ENCODE data around the gene TMEM168.
"Not testable (repeated sequence)": the region's sequence is repeated elsewhere in the genome, so short reads cannot be mapped to it uniquely, and the experiment has no call there.

Gene TMEM168

DNA sequence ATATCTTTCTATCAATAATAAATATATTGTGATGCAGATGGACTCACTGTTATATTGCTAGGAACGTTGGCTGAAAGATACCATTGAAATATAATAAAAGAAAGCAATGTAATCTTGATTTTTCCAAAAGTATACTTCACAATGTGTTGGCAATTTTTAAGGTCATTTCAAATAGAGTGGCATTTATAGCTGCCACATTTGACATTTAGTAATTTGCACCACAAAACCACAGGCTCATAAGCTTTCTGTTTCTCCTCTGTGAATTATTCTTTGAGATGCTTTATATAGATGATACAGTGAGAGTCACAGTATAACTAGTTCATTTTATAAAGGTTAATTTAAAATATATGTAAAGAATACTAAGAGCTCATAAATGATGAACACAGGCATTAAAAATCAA lies 44.6 kb downstream of the TMEM168 start:
- TF ChIP-seq POLR2AphosphoS5 (IDR thresholded peaks at IDR 0.05; ENCODE audit: borderline replicate concordance, low read depth, low read length), result no peak
- no peak for TF ChIP-seq EZH2 (IDR thresholded peaks at IDR 0.05)
- TF ChIP-seq FOXP2 (optimal IDR thresholded peaks at IDR 0.05; ENCODE audit: control extremely low read depth, extremely low read length, insufficient read depth), result no peak
- Histone ChIP-seq H3K27ac (no peak overlapping the region), H3K9me3 (ENCODE audit: low read depth, low read length) (no peaks in the 10 kb centered on the region), H3K36me3 (ENCODE audit: insufficient read depth, low read length) (no peaks in the 10 kb centered on the region), H3K4me3 (no peak overlapping the region), H3K9ac (ENCODE audit: insufficient read length) (no peak overlapping the region)
- DNase-seq (ENCODE audit: low read depth, low spot score), result no peak

GRCh38 chr7:112744818-112745217 lies 45.4 kb downstream of the TMEM168 start:
- H3K9me3 ChIP-seq (ENCODE audit: low read depth, low read length), result no peaks in the 10 kb centered on the region
- no peak overlapping the region for H3K27ac ChIP-seq
- H3K4me3 ChIP-seq, result no peak overlapping the region
- H3K9ac ChIP-seq (ENCODE audit: insufficient read length), result no peak overlapping the region
- no peaks in the 10 kb centered on the region for H3K36me3 ChIP-seq (ENCODE audit: insufficient read depth, low read length)
- TF ChIP-seq POLR2AphosphoS5 (IDR thresholded peaks at IDR 0.05; ENCODE audit: borderline replicate concordance, low read depth, low read length) (no peak), EZH2 (IDR thresholded peaks at IDR 0.05) (no peak), FOXP2 (optimal IDR thresholded peaks at IDR 0.05; ENCODE audit: control extremely low read depth, extremely low read length, insufficient read depth) (no peak)
- DNase-seq (ENCODE audit: low read depth, low spot score), result no peak

- Histone ChIP-seq H3K36me3 (ENCODE audit: insufficient read depth, low read length) (no peaks in the 10 kb centered on the region), H3K9me3 (ENCODE audit: low read depth, low read length) (no peaks in the 10 kb centered on the region), H3K4me3 (no peak overlapping the region), H3K27ac (no peak overlapping the region), H3K9ac (ENCODE audit: insufficient read length) (no peak overlapping the region)
- TF ChIP-seq EZH2 (IDR thresholded peaks at IDR 0.05) (no peak), FOXP2 (optimal IDR thresholded peaks at IDR 0.05; ENCODE audit: control extremely low read depth, extremely low read length, insufficient read depth) (no peak), POLR2AphosphoS5 (IDR thresholded peaks at IDR 0.05; ENCODE audit: borderline replicate concordance, low read depth, low read length) (no peak)
- peak; percentile 10 for DNase-seq (ENCODE audit: low read depth, low spot score)
Observed at GRCh38 chr7:112743811-112744210, 46.4 kb downstream of the TMEM168 start.

GRCh38 chr7:112740667-112741066 lies 49.5 kb downstream of the TMEM168 start:
- TF ChIP-seq POLR2AphosphoS5 (IDR thresholded peaks at IDR 0.05; ENCODE audit: borderline replicate concordance, low read depth, low read length) (no peak), EZH2 (IDR thresholded peaks at IDR 0.05) (no peak), FOXP2 (optimal IDR thresholded peaks at IDR 0.05; ENCODE audit: control extremely low read depth, extremely low read length, insufficient read depth) (no peak)

GRCh38 chr7:112739436-112740180 lies 50.6 kb downstream of the TMEM168 start:
- Histone ChIP-seq H3K4me3 (no peak overlapping the region), H3K9me3 (ENCODE audit: low read depth, low read length) (no peaks in the 10 kb centered on the region), H3K27ac (no peak overlapping the region), H3K36me3 (ENCODE audit: insufficient read depth, low read length) (no peaks in the 10 kb centered on the region), H3K9ac (ENCODE audit: insufficient read length) (no peak overlapping the region)
- TF ChIP-seq EZH2 (IDR thresholded peaks at IDR 0.05), result no peak
- TF ChIP-seq POLR2AphosphoS5 (IDR thresholded peaks at IDR 0.05; ENCODE audit: borderline replicate concordance, low read depth, low read length), result no peak
- no peak for TF ChIP-seq FOXP2 (optimal IDR thresholded peaks at IDR 0.05; ENCODE audit: control extremely low read depth, extremely low read length, insufficient read depth)
- DNase-seq (ENCODE audit: low read depth, low spot score), result no peak

More at GRCh38 chr7:112740667-112741066, 49.5 kb downstream of the TMEM168 start:
- Histone ChIP-seq H3K9ac (ENCODE audit: insufficient read length) (no peak overlapping the region), H3K9me3 (ENCODE audit: low read depth, low read length) (no peaks in the 10 kb centered on the region), H3K4me3 (no peak overlapping the region), H3K36me3 (ENCODE audit: insufficient read depth, low read length) (no peaks in the 10 kb centered on the region), H3K27ac (no peak overlapping the region)
- DNase-seq (ENCODE audit: low read depth, low spot score), result no peak

DNA sequence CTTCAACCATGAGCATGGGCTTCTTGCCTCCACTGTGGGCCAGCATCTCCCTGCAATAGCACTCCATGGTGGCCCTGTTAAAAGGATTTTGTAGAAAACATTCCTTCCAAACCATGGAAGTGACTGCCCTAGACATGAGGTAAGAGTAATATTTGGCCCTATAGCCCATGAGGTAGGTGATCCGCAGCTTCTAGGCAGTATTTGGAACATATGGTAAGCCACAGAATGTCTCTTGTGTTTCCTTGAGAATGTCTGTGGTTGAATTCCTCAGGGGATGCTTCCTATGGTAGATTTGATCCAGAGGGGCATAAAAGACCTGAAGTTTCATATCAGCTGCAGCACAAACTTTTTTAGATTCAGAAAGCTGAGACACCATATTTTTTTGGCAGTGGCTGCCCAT lies 54.9 kb downstream of the TMEM168 start:
- Histone ChIP-seq H3K4me3 (no peak overlapping the region), H3K9ac (ENCODE audit: insufficient read length) (no peak overlapping the region), H3K27ac (no peak overlapping the region), H3K36me3 (ENCODE audit: insufficient read depth, low read length) (no peaks in the 10 kb centered on the region), H3K9me3 (ENCODE audit: low read depth, low read length) (no peaks in the 10 kb centered on the region; the same call in 1 of the 2 replicates)
- no peak for TF ChIP-seq EZH2 (IDR thresholded peaks at IDR 0.05)
- no peak for TF ChIP-seq FOXP2 (optimal IDR thresholded peaks at IDR 0.05; ENCODE audit: control extremely low read depth, extremely low read length, insufficient read depth)
- DNase-seq (ENCODE audit: low read depth, low spot score), result no peak

DNA sequence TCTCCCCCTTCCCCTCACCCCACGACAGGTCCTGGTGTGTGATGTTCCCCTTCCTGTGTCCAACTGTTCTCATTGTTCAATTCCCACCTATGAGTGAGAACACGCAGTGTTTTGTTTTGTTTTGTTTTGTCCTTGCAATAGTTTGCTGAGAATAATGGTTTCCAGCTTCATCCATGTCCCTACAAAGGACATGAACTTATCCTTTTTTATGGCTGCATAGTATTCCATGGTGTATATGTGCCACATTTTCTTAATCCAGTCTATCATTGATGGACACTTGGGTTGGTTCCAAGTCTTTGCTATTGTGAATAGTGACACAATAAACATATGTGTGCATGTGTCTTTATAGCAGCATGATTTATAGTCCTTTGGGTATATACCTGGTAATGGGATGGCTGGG lies 58.9 kb downstream of the TMEM168 start:
- not testable (repeated sequence) for H3K9ac ChIP-seq (ENCODE audit: insufficient read length); H3K4me3 ChIP-seq; DNase-seq (ENCODE audit: low read depth, low spot score); H3K27ac ChIP-seq; H3K36me3 ChIP-seq (ENCODE audit: insufficient read depth, low read length); H3K9me3 ChIP-seq (ENCODE audit: low read depth, low read length)

DNA sequence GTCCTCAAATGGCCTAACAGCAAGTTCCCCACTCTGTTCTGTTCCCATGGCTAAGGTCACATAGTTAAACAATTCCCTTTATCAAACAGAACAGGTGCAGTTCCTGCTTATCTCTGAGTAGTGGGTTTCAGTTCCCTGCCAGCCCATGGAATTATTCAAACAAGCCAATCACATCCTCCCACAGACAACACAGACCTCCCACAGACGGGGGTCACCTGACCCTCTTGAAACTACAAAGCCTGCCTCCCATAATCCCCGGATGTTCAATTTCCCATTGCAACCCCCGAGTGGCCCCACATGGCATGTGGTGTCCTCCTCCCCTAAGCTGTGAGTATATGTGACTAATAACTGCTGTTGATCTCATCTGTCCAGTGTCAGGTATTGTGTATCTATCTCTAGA lies 64.1 kb downstream of the TMEM168 start:
- DNase-seq (ENCODE audit: low read depth, low spot score), result no peak
- H3K36me3 ChIP-seq (ENCODE audit: insufficient read depth, low read length), result no peaks in the 10 kb centered on the region
- TF ChIP-seq FOXP2 (optimal IDR thresholded peaks at IDR 0.05; ENCODE audit: control extremely low read depth, extremely low read length, insufficient read depth) (no peak), EZH2 (IDR thresholded peaks at IDR 0.05) (no peak), POLR2AphosphoS5 (IDR thresholded peaks at IDR 0.05; ENCODE audit: borderline replicate concordance, low read depth, low read length) (no peak)
- H3K9ac ChIP-seq (ENCODE audit: insufficient read length), result no peak overlapping the region
- H3K9me3 ChIP-seq (ENCODE audit: low read depth, low read length), result no peaks in the 10 kb centered on the region
- H3K27ac ChIP-seq, result no peak overlapping the region
- no peak overlapping the region for H3K4me3 ChIP-seq

DNA sequence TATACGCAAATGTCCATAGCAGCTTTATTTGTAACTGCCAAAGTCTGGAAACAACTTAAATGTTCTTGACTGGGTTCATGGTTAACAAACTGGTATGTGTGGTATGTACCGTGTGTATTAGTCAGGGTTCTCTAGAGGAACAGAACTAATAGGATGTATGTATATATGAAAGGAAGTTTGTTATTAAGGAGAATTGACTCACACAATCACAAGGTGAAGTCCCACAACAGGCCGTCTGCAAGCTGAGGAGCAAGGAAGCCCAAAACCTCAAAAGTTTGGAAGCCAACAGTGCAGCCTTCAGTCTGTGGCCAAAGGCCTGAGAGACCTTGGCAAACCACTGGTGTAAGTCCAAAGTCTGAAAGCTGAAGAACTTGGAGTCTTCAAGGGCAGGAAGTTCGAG lies 66.8 kb downstream of the TMEM168 start:
- DNase-seq (ENCODE audit: low read depth, low spot score), result no peak
- no peaks in the 10 kb centered on the region for H3K9me3 ChIP-seq (ENCODE audit: low read depth, low read length)
- H3K36me3 ChIP-seq (ENCODE audit: insufficient read depth, low read length), result no peaks in the 10 kb centered on the region
- H3K27ac ChIP-seq, result no peak overlapping the region
- H3K9ac ChIP-seq (ENCODE audit: insufficient read length), result no peak overlapping the region
- no peak overlapping the region for H3K4me3 ChIP-seq
- TF ChIP-seq POLR2AphosphoS5 (IDR thresholded peaks at IDR 0.05; ENCODE audit: borderline replicate concordance, low read depth, low read length) (no peak), FOXP2 (optimal IDR thresholded peaks at IDR 0.05; ENCODE audit: control extremely low read depth, extremely low read length, insufficient read depth) (no peak), EZH2 (IDR thresholded peaks at IDR 0.05) (no peak)

Data from SK-N-MC (cell line).